Erythroblast (primary cell): ENCODE data around the gene OAF.

Experiments
- GATA1 ChIP-seq: IDR thresholded peaks from 2 replicates; pipeline ENCODE4 v1.6.1; 2011; ENCODE audit warnings: low read depth, mild to moderate bottlenecking, control low read depth, low read length, moderate library complexity
- POLR2A ChIP-seq: IDR thresholded peaks from 2 replicates; pipeline ENCODE4 v1.6.1; 2011; ENCODE audit warnings: mild to moderate bottlenecking, low read length

GRCh38 chr11:120212926-120213325 lies 2.1 kb downstream of the OAF start:
- no peak for TF ChIP-seq POLR2A
- TF ChIP-seq GATA1 = no peak
